ENCODE results near the gene NDNF. TPM values are rescaled to one million over a fixed set of nuclear protein-coding genes. Genes with fewer than 3 reads are reported as not detected.
A peak's percentile ranks its signal among the peaks of the same experiment; 100 is the strongest.

The NDNF gene
- total RNA-seq, 1 donor from 2014 or later: 0.34 TPM

GRCh38 chr4:121071640-121072223 is 603 bp downstream of the NDNF start:
- no peaks in the 10 kb centered on the region for H3K9me3 ChIP-seq (ENCODE audit: insufficient read depth, low read depth, low read length)
- no peaks in the 10 kb centered on the region for H3K36me3 ChIP-seq (ENCODE audit: insufficient read depth, low read length)
- H3K4me2 ChIP-seq (ENCODE audit: low read length): peak overlapping the region; percentile 96
- H3K79me2 ChIP-seq (ENCODE audit: insufficient read depth, low read length): no peaks in the 10 kb centered on the region
- H4K20me1 ChIP-seq (ENCODE audit: insufficient read depth, low read length): no peaks in the 10 kb centered on the region
- FAIRE-seq (no peak), DNase-seq (ENCODE audit: low read depth) (no peak)
- H2AFZ ChIP-seq (ENCODE audit: low read depth, low read length): peak overlapping the region; percentile 94
- Mint-ChIP-seq H3K36me3 (ENCODE audit: low read depth, unreplicated experiment) (no peaks in the 10 kb centered on the region), H3K4me3 (ENCODE audit: unreplicated experiment) (peak overlapping the region; percentile 81), H3K27ac (ENCODE audit: unreplicated experiment) (no peak overlapping the region), H3K9me3 (ENCODE audit: unreplicated experiment) (no peaks in the 10 kb centered on the region), H3K27me3 (ENCODE audit: low read depth, unreplicated experiment) (peaks cover 37% of the 10 kb centered on the region), H3K4me1 (ENCODE audit: low read depth, unreplicated experiment) (no peaks in the 10 kb centered on the region)
- H3K9ac ChIP-seq (ENCODE audit: low read length): peak overlapping the region; percentile 72
- peaks cover 15% of the 10 kb centered on the region for H3K4me1 ChIP-seq (ENCODE audit: insufficient read depth, low read length)
- no peak overlapping the region for H3K27ac ChIP-seq (ENCODE audit: low read depth, low read length)
- H3K27me3 ChIP-seq (ENCODE audit: insufficient read depth, low read length): peaks cover 19% of the 10 kb centered on the region
- TF ChIP-seq CTCF (IDR thresholded peaks at IDR 0.05; ENCODE audit: insufficient read depth, low read depth, low read length) (no peak), EZH2 (IDR thresholded peaks at IDR 0.05; ENCODE audit: insufficient read depth, low read length) (peak; percentile 7)
- peak overlapping the region; percentile 73 for H3K4me3 ChIP-seq (ENCODE audit: insufficient read depth, low read depth, low read length)

GRCh38 chr4:121070696-121071639 is 1.4 kb downstream of the NDNF start:
- Mint-ChIP-seq H3K4me3 (ENCODE audit: unreplicated experiment) (peak overlapping the region; percentile 81), H3K9me3 (ENCODE audit: unreplicated experiment) (no peaks in the 10 kb centered on the region), H3K36me3 (ENCODE audit: low read depth, unreplicated experiment) (no peaks in the 10 kb centered on the region), H3K4me1 (ENCODE audit: low read depth, unreplicated experiment) (no peaks in the 10 kb centered on the region), H3K27ac (ENCODE audit: unreplicated experiment) (peak overlapping the region; percentile 34), H3K27me3 (ENCODE audit: low read depth, unreplicated experiment) (peaks cover 37% of the 10 kb centered on the region)
- peaks cover 15% of the 10 kb centered on the region for H3K4me1 ChIP-seq (ENCODE audit: insufficient read depth, low read length)
- no peaks in the 10 kb centered on the region for H3K9me3 ChIP-seq (ENCODE audit: insufficient read depth, low read depth, low read length)
- no peak overlapping the region for H3K27ac ChIP-seq (ENCODE audit: low read depth, low read length)
- peaks cover 19% of the 10 kb centered on the region for H3K27me3 ChIP-seq (ENCODE audit: insufficient read depth, low read length)
- no peaks in the 10 kb centered on the region for H3K79me2 ChIP-seq (ENCODE audit: insufficient read depth, low read length)
- peak overlapping the region; percentile 94 for H2AFZ ChIP-seq (ENCODE audit: low read depth, low read length)
- no peak for DNase-seq (ENCODE audit: low read depth)
- peak overlapping the region; percentile 96 for H3K4me2 ChIP-seq (ENCODE audit: low read length)
- H3K9ac ChIP-seq (ENCODE audit: low read length): peak overlapping the region; percentile 72
- no peaks in the 10 kb centered on the region for H3K36me3 ChIP-seq (ENCODE audit: insufficient read depth, low read length)
- no peak for FAIRE-seq
- peak overlapping the region; percentile 73 for H3K4me3 ChIP-seq (ENCODE audit: insufficient read depth, low read depth, low read length)
- H4K20me1 ChIP-seq (ENCODE audit: insufficient read depth, low read length): no peaks in the 10 kb centered on the region
- TF ChIP-seq EZH2 (IDR thresholded peaks at IDR 0.05; ENCODE audit: insufficient read depth, low read length) (peak; percentile 50), CTCF (IDR thresholded peaks at IDR 0.05; ENCODE audit: insufficient read depth, low read depth, low read length) (peak; percentile 34)
